ENCODE results near the gene NRAP. TPM values are rescaled to one million over a fixed set of nuclear protein-coding genes. Genes with fewer than 3 reads are reported as not detected.

Gene NRAP
- total RNA-seq, 1 donor = under 0.01 TPM

GRCh38 chr10:113544392-113544791 is 119.4 kb downstream of the NRAP start:
- H3K4me3 ChIP-seq (ENCODE audit: low read depth, low read length) = no peak overlapping the region
- TF ChIP-seq CTCF (IDR thresholded peaks at IDR 0.05; ENCODE audit: insufficient read depth, low read length) = no peak
- no peak for DNase-seq (ENCODE audit: low read depth)

DNA sequence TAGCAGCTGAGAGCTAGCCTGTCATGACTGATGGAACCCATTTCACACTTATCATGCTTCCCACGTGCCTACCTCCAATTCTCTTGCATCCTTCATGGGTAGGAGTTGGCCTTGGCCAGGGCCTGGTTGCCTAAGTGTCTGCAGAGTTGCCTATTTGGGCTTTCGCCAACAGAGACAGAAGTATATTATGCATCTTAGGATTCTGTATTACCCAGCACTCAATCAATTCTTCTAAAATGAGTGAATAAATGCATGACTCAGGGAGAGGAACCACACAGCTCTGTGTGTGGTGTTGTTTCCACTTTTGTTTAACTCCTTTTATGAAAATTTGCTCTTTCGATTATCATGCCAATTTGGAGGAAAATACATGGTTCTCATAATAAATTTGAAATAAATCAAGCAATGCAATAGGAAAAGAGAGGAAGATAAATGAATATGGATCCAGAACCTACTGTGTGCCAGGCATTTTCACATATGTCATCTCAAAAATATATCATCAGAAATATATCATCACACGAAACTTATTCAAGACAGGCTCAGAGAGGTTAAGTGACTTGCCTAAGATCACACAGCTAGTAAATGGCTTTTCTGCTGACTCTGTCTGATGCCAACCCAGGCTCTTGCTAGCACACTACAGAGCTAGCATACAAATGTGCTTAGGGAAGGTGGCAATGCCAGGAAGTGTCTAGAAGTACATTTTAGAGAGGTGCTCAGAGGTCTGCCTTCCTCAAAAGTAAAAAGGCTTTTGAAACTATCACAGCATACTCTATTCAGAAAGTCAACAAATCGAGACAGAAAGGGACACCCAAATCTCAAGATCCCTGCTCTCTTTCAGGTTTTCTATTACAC is 120.5 kb downstream of the NRAP start:
- no peak for DNase-seq (ENCODE audit: low read depth)
- no peak for TF ChIP-seq CTCF (IDR thresholded peaks at IDR 0.05; ENCODE audit: insufficient read depth, low read length)
- no peak overlapping the region for H3K4me3 ChIP-seq (ENCODE audit: low read depth, low read length)

DNA sequence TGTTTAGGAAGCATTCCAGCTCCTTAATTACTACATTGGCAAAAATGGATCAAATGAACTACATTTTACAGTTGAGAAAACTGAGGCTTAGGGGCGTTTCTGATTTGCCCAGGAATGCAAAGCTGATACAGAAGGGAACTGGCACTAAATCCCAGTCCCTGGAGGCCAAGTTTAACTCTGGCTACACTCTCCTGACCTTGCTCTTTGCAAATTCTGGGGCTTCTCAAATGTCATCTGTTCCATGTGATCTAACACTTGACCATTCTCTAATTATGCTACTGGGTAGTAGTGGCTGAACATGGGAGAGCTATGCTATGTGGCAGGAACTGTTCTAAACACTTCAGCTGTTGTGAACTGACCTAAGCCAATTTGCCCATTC is 122.3 kb downstream of the NRAP start:
- no peak overlapping the region for H3K4me3 ChIP-seq (ENCODE audit: low read depth, low read length)
- DNase-seq (ENCODE audit: low read depth) = no peak
- no peak for TF ChIP-seq CTCF (IDR thresholded peaks at IDR 0.05; ENCODE audit: insufficient read depth, low read length)

DNA sequence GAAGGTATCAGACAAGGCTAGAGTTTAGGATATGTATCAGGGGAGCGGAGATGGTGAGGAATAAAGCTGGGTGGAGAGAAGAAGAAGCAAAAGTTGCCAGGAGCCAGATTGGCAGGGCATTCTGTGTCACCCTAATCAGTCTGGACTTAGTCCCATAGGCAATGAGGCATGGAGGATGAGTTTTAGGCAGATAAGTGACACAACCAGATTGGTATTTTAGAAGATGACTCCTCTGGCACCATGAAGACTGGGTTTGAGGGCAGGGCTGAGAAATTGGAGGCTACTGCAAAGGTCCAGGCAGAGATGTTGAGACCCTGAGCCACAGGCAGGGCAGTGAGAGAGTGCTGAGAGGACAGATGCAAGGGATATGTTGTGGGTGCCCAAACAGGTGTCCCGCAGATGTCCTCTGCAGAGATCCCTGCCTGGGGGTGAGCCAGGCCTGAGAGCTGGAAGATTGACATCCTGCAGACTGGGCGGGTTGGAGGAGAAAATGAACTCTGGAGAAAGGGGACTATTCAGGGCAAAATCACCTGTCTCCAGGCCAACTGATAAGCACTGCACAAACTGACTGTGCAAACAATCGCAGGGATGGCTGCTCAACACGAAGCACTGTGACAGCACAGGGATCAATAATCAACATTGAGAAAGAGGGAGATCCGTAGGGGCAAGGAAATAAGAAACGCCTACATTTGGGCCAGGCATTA is 122.8 kb downstream of the NRAP start:
- TF ChIP-seq CTCF (IDR thresholded peaks at IDR 0.05; ENCODE audit: insufficient read depth, low read length) = no peak
- DNase-seq (ENCODE audit: low read depth) = no peak
- H3K4me3 ChIP-seq (ENCODE audit: low read depth, low read length) = no peak overlapping the region

DNA sequence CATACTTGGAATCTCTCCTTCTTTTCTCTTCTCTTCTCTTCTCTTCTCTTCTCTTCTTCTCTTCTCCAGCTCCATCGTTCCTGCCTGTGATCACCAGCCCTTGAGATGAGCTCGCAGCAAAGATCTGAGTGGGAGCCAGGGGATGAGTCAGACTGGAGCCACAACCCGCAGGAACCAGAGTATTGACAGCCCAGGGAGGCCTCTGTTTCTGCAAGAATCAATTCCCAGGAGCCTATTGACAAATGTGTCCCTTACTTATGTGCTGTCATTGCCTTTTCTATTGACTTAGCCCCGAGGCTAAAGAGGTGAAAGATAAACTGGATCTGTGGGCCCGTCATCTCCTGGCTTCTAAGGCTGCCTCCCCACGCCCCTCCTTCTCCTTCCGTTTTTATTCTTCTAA is 124.1 kb downstream of the NRAP start:
- no peak overlapping the region for H3K4me3 ChIP-seq (ENCODE audit: low read depth, low read length)
- DNase-seq (ENCODE audit: low read depth) = peak; percentile 20

More for the DNA sequence above, 124.1 kb downstream of the NRAP start:
- TF ChIP-seq CTCF (IDR thresholded peaks at IDR 0.05; ENCODE audit: insufficient read depth, low read length) = no peak

Other genes with a start within 250 kb of the NRAP start
- not detected in 2 replicates for gene HABP2, start 111.0 kb downstream of the NRAP start, total RNA-seq (ENCODE audit: low replicate concordance)
- 8.1 and 19.8 TPM in 2 replicates for gene CASP7, start 15.9 kb upstream of the NRAP start, total RNA-seq (ENCODE audit: low replicate concordance)
- not detected in 2 replicates for gene PLEKHS1, start 87.6 kb upstream of the NRAP start, total RNA-seq (ENCODE audit: low replicate concordance)
- gene DCLRE1A, start 190.0 kb upstream of the NRAP start, total RNA-seq (ENCODE audit: low replicate concordance) = 1.2 and 10.9 TPM in 2 replicates
- 7.0 and 26.3 TPM in 2 replicates for gene NHLRC2, start 190.6 kb upstream of the NRAP start, total RNA-seq (ENCODE audit: low replicate concordance)

Measured in fibroblast of the aortic adventitia (primary cell).